NCI-H1092 treated with DMSO at 0.1 percent for 48 hours (cell line): ENCODE data around the gene CAPN3.

Experiments
- DNase-seq: peaks from one replicate; lab custom pipeline; 2025; lab: John Stamatoyannopoulos, UW

The CAPN3 gene

GRCh38 chr15:42356851-42357250 lies 2.5 kb upstream of the CAPN3 start:
- DNase-seq, result no peak

- no peak for DNase-seq
Measured at GRCh38 chr15:42358141-42358540, 1.2 kb upstream of the CAPN3 start.

GRCh38 chr15:42359985-42360384 lies 684 bp downstream of the CAPN3 start:
- DNase-seq, result no peak

- no peak for DNase-seq
Measured at GRCh38 chr15:42360535-42361112, 1.3 kb downstream of the CAPN3 start.

- no peak for DNase-seq
Measured at GRCh38 chr15:42363487-42363886, 4.2 kb downstream of the CAPN3 start.

- no peak for DNase-seq
Measured at GRCh38 chr15:42363942-42364341, 4.6 kb downstream of the CAPN3 start.

- no peak for DNase-seq
Measured at GRCh38 chr15:42364529-42364928, 5.2 kb downstream of the CAPN3 start.

- DNase-seq, result no peak
Measured at GRCh38 chr15:42365921-42366550, 6.7 kb downstream of the CAPN3 start.

- no peak for DNase-seq
Measured at GRCh38 chr15:42367041-42367440, 7.7 kb downstream of the CAPN3 start.

GRCh38 chr15:42368096-42368495 lies 8.8 kb downstream of the CAPN3 start:
- DNase-seq, result no peak

- DNase-seq, result no peak
Measured at GRCh38 chr15:42371096-42371495, 11.8 kb downstream of the CAPN3 start.

GRCh38 chr15:42373274-42373673 lies 14.0 kb downstream of the CAPN3 start:
- no peak for DNase-seq

GRCh38 chr15:42373936-42374335 lies 14.6 kb downstream of the CAPN3 start:
- DNase-seq, result no peak

GRCh38 chr15:42374810-42375209 lies 15.5 kb downstream of the CAPN3 start:
- no peak for DNase-seq

GRCh38 chr15:42375252-42375651 lies 16.0 kb downstream of the CAPN3 start:
- DNase-seq, result no peak

GRCh38 chr15:42375941-42376340 lies 16.6 kb downstream of the CAPN3 start:
- DNase-seq, result no peak

GRCh38 chr15:42378011-42378410 lies 18.7 kb downstream of the CAPN3 start:
- no peak for DNase-seq

GRCh38 chr15:42384597-42384996 lies 25.3 kb downstream of the CAPN3 start:
- DNase-seq, result no peak

- DNase-seq, result no peak
Measured at GRCh38 chr15:42385206-42385979, 26.1 kb downstream of the CAPN3 start.

- no peak for DNase-seq
Measured at GRCh38 chr15:42385980-42386700, 26.8 kb downstream of the CAPN3 start.

- no peak for DNase-seq
Measured at GRCh38 chr15:42387603-42388002, 28.3 kb downstream of the CAPN3 start.

- DNase-seq, result no peak
Measured at GRCh38 chr15:42392309-42393024, 33.2 kb downstream of the CAPN3 start.
